WTC11 (cell line): ENCODE data around the gene PDE12.

ENCODE experiments used
- ATF3 ChIP-seq: sonication (generic); formaldehyde crosslinking; conservative IDR thresholded peaks from 2 replicates; pipeline ENCODE4 v1.8.1; 2022; ENCODE audit warnings: mild to moderate bottlenecking, missing genetic modification reagents
- CREM ChIP-seq: sonication (generic); formaldehyde crosslinking; IDR thresholded peaks from 2 replicates; pipeline ENCODE4 v1.8.1; 2022; ENCODE audit warnings: mild to moderate bottlenecking, missing genetic modification reagents, moderate library complexity
- JUN ChIP-seq: sonication (generic); formaldehyde crosslinking; IDR thresholded peaks from 2 replicates; pipeline ENCODE4 v1.8.0; 2023; ENCODE audit warnings: mild to moderate bottlenecking, missing genetic modification reagents
- MYBL2 ChIP-seq: sonication (generic); formaldehyde crosslinking; IDR thresholded peaks from 2 replicates; pipeline ENCODE4 v1.8.1; 2023; ENCODE audit warnings: mild to moderate bottlenecking, moderate library complexity, missing genetic modification reagents
- SP1 ChIP-seq: sonication (generic); formaldehyde crosslinking; conservative IDR thresholded peaks from 2 replicates; pipeline ENCODE4 v1.8.1; 2022; ENCODE audit warnings: missing genetic modification reagents
- STAT6 ChIP-seq: sonication (generic); formaldehyde crosslinking; conservative IDR thresholded peaks from 2 replicates; pipeline ENCODE4 v1.8.1; 2023; ENCODE audit warnings: mild to moderate bottlenecking, low read depth, missing genetic modification reagents, moderate library complexity
- TCF7 ChIP-seq: sonication (generic); formaldehyde crosslinking; IDR thresholded peaks from 2 replicates; pipeline ENCODE4 v1.8.0; 2022; ENCODE audit warnings: mild to moderate bottlenecking, low read depth, missing genetic modification reagents, moderate library complexity
- TEAD1 ChIP-seq: sonication (generic); formaldehyde crosslinking; IDR thresholded peaks from 2 replicates; pipeline ENCODE4 v1.8.0; 2022; ENCODE audit warnings: mild to moderate bottlenecking, missing genetic modification reagents
- ZBTB21 ChIP-seq: sonication (generic); formaldehyde crosslinking; IDR thresholded peaks from 2 replicates; pipeline ENCODE4 v1.8.1; 2023; ENCODE audit warnings: mild to moderate bottlenecking, missing genetic modification reagents, borderline replicate concordance
- ZNF232 ChIP-seq: sonication (generic); formaldehyde crosslinking; IDR thresholded peaks from 2 replicates; pipeline ENCODE4 v1.8.0; 2022; ENCODE audit warnings: mild to moderate bottlenecking, missing genetic modification reagents
- TF ChIP-seq, protein P1 (sequence below): fragments of 200-600 bp; IDR thresholded peaks from 2 replicates; pipeline ENCODE4 v1.8.0; 2022; ENCODE audit warnings: antibody characterized with exemption
- TF ChIP-seq, protein P2 (sequence below): sonication (generic); formaldehyde crosslinking; IDR thresholded peaks from 2 replicates; pipeline ENCODE4 v1.8.0; 2022; ENCODE audit warnings: mild to moderate bottlenecking, missing genetic modification reagents
- TF ChIP-seq, protein P3 (sequence below): sonication (generic); formaldehyde crosslinking; IDR thresholded peaks from 2 replicates; pipeline ENCODE4 v1.8.1; 2023; ENCODE audit warnings: mild to moderate bottlenecking, missing genetic modification reagents

GRCh38 chr3:57518276-57518915, 37.7 kb upstream of the PDE12 start:
- TF ChIP-seq ATF3 (CRISPR knock-in tag) (no peak), SP1 (CRISPR knock-in tag) (no peak), STAT6 (no peak), MYBL2 (CRISPR knock-in tag) (no peak), CREM (CRISPR knock-in tag) (no peak), TCF7 (CRISPR knock-in tag) (no peak), TEAD1 (CRISPR knock-in tag) (no peak), ZBTB21 (CRISPR knock-in tag) (no peak), JUN (no peak), ZNF232 (CRISPR knock-in tag) (no peak)
- TF ChIP-seq, protein P1, sequence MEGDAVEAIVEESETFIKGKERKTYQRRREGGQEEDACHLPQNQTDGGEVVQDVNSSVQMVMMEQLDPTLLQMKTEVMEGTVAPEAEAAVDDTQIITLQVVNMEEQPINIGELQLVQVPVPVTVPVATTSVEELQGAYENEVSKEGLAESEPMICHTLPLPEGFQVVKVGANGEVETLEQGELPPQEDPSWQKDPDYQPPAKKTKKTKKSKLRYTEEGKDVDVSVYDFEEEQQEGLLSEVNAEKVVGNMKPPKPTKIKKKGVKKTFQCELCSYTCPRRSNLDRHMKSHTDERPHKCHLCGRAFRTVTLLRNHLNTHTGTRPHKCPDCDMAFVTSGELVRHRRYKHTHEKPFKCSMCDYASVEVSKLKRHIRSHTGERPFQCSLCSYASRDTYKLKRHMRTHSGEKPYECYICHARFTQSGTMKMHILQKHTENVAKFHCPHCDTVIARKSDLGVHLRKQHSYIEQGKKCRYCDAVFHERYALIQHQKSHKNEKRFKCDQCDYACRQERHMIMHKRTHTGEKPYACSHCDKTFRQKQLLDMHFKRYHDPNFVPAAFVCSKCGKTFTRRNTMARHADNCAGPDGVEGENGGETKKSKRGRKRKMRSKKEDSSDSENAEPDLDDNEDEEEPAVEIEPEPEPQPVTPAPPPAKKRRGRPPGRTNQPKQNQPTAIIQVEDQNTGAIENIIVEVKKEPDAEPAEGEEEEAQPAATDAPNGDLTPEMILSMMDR, result no peak
- TF ChIP-seq, protein P2, sequence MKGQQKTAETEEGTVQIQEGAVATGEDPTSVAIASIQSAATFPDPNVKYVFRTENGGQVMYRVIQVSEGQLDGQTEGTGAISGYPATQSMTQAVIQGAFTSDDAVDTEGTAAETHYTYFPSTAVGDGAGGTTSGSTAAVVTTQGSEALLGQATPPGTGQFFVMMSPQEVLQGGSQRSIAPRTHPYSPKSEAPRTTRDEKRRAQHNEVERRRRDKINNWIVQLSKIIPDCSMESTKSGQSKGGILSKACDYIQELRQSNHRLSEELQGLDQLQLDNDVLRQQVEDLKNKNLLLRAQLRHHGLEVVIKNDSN (CRISPR knock-in tag), result no peak
- TF ChIP-seq, protein P3, sequence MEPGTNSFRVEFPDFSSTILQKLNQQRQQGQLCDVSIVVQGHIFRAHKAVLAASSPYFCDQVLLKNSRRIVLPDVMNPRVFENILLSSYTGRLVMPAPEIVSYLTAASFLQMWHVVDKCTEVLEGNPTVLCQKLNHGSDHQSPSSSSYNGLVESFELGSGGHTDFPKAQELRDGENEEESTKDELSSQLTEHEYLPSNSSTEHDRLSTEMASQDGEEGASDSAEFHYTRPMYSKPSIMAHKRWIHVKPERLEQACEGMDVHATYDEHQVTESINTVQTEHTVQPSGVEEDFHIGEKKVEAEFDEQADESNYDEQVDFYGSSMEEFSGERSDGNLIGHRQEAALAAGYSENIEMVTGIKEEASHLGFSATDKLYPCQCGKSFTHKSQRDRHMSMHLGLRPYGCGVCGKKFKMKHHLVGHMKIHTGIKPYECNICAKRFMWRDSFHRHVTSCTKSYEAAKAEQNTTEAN, result no peak
